ENCODE data around the gene ADORA1. TPM values are rescaled to one million over a fixed set of nuclear protein-coding genes. Genes with fewer than 3 reads are reported as not detected.

Gene ADORA1
- total RNA-seq = not detected
- total RNA-seq (2013) = 0.41 TPM

DNA sequence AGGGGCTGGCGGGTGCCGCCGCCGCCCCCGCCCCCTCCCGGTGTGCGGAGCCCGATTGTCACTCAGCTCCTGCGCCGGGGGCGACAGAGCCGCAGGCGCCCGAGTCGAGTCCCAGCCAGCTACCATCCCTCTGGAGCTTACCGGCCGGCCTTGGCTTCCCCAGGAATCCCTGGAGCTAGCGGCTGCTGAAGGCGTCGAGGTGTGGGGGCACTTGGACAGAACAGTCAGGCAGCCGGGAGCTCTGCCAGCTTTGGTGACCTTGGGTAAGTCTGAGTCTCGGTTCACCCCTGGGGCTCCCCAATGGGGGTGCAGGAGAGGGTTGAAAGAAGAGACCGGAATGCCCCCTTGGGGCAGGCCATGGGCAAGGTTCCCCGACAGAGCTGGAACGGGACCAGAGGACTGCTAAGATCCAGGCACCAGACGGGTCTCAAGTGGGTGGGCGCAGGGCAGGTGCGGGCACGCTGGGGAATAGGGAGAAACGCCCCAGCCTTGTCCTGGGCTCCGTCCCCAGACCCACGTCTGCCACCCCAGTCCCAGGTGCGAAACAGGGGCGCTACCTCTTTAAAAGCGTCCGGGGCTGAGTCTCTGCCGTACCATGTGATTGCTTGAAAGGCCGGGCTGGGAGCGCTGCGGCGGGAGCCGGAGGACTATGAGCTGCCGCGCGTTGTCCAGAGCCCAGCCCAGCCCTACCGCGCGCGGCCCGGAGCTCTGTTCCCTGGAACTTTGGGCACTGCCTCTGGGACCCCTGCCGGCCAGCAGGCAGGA lies at the start of gene ADORA1:
TSS of gene ADORA1 (plus strand) at position 61 of the 765 bp plus-strand sequence. CDS start 1,116 bp downstream, outside the sequence.
- H3K9me3 Mint-ChIP-seq = no peaks in the 10 kb centered on the region
- H3K27me3 ChIP-seq (ENCODE audit: control insufficient read depth, insufficient read depth, low read length) = peaks cover 8% of the 10 kb centered on the region
- H3K4me1 ChIP-seq (ENCODE audit: control insufficient read depth, insufficient read depth, low read length) = peaks cover 18% of the 10 kb centered on the region
- DNase-seq = no peak
- no peaks in the 10 kb centered on the region for H3K36me3 ChIP-seq (ENCODE audit: control insufficient read depth, insufficient read depth, low read length)
- no peaks in the 10 kb centered on the region for H3K9me3 ChIP-seq (ENCODE audit: control insufficient read depth, insufficient read depth, low read length)
- intact Hi-C loops (cut with micrococcal nuclease) = no loop called here
- peaks cover 52 to 54% of the 10 kb centered on the region in 2 donors for H3K27me3 Mint-ChIP-seq (ENCODE audit: low read depth in 2 of 2)
- H3K36me3 Mint-ChIP-seq = no peaks in the 10 kb centered on the region
- no peak within 1 kb of the TSS for H3K27ac ChIP-seq (ENCODE audit: low read length)
- ATAC-seq = no peak
- H3K27ac Mint-ChIP-seq = no peak within 1 kb of the TSS
- WGBS (ENCODE audit: insufficient coverage) = 2% methylated on average over 51 of the region's 51 CpGs
- H3K4me3 ChIP-seq (ENCODE audit: low read length) = no peak within 1 kb of the TSS
- TF ChIP-seq CTCF (IDR thresholded peaks at IDR 0.05) = no peak
- no peak within 1 kb of the TSS for H3K4me3 Mint-ChIP-seq
- peaks cover 0 to 8% of the 10 kb centered on the region in 2 donors for H3K4me1 Mint-ChIP-seq

- Histone ChIP-seq H3K4me3 (ENCODE audit: low read length) (no peak overlapping the region), H3K9me3 (ENCODE audit: control insufficient read depth, insufficient read depth, low read length) (no peaks in the 10 kb centered on the region), H3K27ac (ENCODE audit: low read length) (no peak overlapping the region), H3K4me1 (ENCODE audit: control insufficient read depth, insufficient read depth, low read length) (peaks cover 12% of the 10 kb centered on the region), H3K36me3 (ENCODE audit: control insufficient read depth, insufficient read depth, low read length) (no peaks in the 10 kb centered on the region), H3K27me3 (ENCODE audit: control insufficient read depth, insufficient read depth, low read length) (peaks cover 2% of the 10 kb centered on the region)
- no peak for DNase-seq
- Mint-ChIP-seq H3K4me3 (no peak overlapping the region), H3K4me1 (peaks cover 4 to 6% of the 10 kb centered on the region in 2 donors), H3K27me3 (ENCODE audit: low read depth in 2 of 2) (peaks cover 47 to 57% of the 10 kb centered on the region in 2 donors), H3K36me3 (no peaks in the 10 kb centered on the region), H3K27ac (no peak overlapping the region), H3K9me3 (no peaks in the 10 kb centered on the region)
- no peak for ATAC-seq
- no peak for TF ChIP-seq CTCF (IDR thresholded peaks at IDR 0.05)
- intact Hi-C loops (cut with micrococcal nuclease) = no loop called here
- WGBS (ENCODE audit: insufficient coverage) = 95% methylated on average over 2 of the region's 2 CpGs
Observed at GRCh38 chr1:203077956-203078355, 49.6 kb upstream of the ADORA1 start.

DNA sequence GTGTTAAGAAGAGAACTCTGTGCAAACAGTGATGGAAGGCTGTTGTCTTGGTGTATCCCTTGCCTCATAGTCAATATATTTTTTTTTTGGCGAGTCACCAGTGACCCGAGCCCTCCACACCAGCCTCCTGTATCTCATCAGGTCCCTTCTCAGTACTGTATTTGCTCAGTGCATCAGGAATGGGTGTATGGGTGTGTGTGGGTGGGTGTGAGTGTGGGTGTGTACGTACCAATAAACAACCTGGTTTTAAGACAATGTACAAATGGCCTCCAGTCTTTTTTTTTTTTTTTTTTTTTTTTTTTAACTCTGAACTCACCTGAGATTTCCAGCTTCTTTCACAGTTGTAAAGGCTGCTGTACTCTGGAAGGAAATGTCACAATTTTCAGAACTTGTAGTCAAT lies 49.0 kb upstream of the ADORA1 start:
- H3K4me1 Mint-ChIP-seq = peaks cover 4 to 6% of the 10 kb centered on the region in 2 donors
- Histone ChIP-seq H3K27ac (ENCODE audit: low read length) (no peak overlapping the region), H3K27me3 (ENCODE audit: control insufficient read depth, insufficient read depth, low read length) (peaks cover 2% of the 10 kb centered on the region), H3K36me3 (ENCODE audit: control insufficient read depth, insufficient read depth, low read length) (no peaks in the 10 kb centered on the region), H3K4me1 (ENCODE audit: control insufficient read depth, insufficient read depth, low read length) (peaks cover 12% of the 10 kb centered on the region), H3K9me3 (ENCODE audit: control insufficient read depth, insufficient read depth, low read length) (no peaks in the 10 kb centered on the region), H3K4me3 (ENCODE audit: low read length) (no peak overlapping the region)
- no peak overlapping the region for H3K27ac Mint-ChIP-seq
- no peak overlapping the region for H3K4me3 Mint-ChIP-seq
- no peaks in the 10 kb centered on the region for H3K36me3 Mint-ChIP-seq
- no peak for DNase-seq
- no peak for ATAC-seq
- no peak for TF ChIP-seq CTCF (IDR thresholded peaks at IDR 0.05)
- WGBS (ENCODE audit: insufficient coverage) = 58% methylated on average over 2 of the region's 3 CpGs
- intact Hi-C loops (cut with micrococcal nuclease) = no loop called here
- peaks cover 42 to 52% of the 10 kb centered on the region in 2 donors for H3K27me3 Mint-ChIP-seq (ENCODE audit: low read depth in 2 of 2)
- no peaks in the 10 kb centered on the region for H3K9me3 Mint-ChIP-seq
